HG03558 (cell line): ENCODE results near the gene IL17C.

ENCODE experiments used
- ATAC-seq: cut with Tn5 transposase; IDR thresholded peaks from one replicate; pipeline ENCODE4 v1.9.1; 2021; ENCODE audit warnings: moderate number of reproducible peaks; ENCODE audit not compliant: unreplicated experiment; ENCODE audit errors: extremely low read depth

The IL17C gene

GRCh38 chr16:88624977-88625576 lies 13.3 kb upstream of the IL17C start:
- no peak for ATAC-seq

- no peak for ATAC-seq
Measured at GRCh38 chr16:88626646-88627045, 11.7 kb upstream of the IL17C start.

- no peak for ATAC-seq
Measured at GRCh38 chr16:88627531-88628411, 10.6 kb upstream of the IL17C start.

GRCh38 chr16:88628512-88628974 lies 9.8 kb upstream of the IL17C start:
- no peak for ATAC-seq

GRCh38 chr16:88629835-88630234 lies 8.5 kb upstream of the IL17C start:
- ATAC-seq, result no peak

- no peak for ATAC-seq
Measured at GRCh38 chr16:88630433-88630832, 7.9 kb upstream of the IL17C start.

GRCh38 chr16:88630941-88631340 lies 7.4 kb upstream of the IL17C start:
- ATAC-seq, result no peak

- ATAC-seq, result no peak
Measured at GRCh38 chr16:88631384-88631783, 7.0 kb upstream of the IL17C start.

- ATAC-seq, result no peak
Measured at GRCh38 chr16:88631920-88632586, 6.3 kb upstream of the IL17C start.

GRCh38 chr16:88632587-88632930 lies 5.8 kb upstream of the IL17C start:
- no peak for ATAC-seq

- no peak for ATAC-seq
Measured at GRCh38 chr16:88633684-88634140, 4.7 kb upstream of the IL17C start.

GRCh38 chr16:88634141-88634993 lies 4.0 kb upstream of the IL17C start:
- ATAC-seq, result no peak

GRCh38 chr16:88634994-88635670 lies 3.2 kb upstream of the IL17C start:
- ATAC-seq, result no peak

- no peak for ATAC-seq
Measured at GRCh38 chr16:88635671-88636319, 2.6 kb upstream of the IL17C start.

- ATAC-seq, result no peak
Measured at GRCh38 chr16:88636488-88637265, 1.7 kb upstream of the IL17C start.

- no peak for ATAC-seq
Measured at GRCh38 chr16:88639231-88640038, 1.1 kb downstream of the IL17C start.

- ATAC-seq, result no peak
Measured at GRCh38 chr16:88640039-88640495, 1.7 kb downstream of the IL17C start.
